Breast epithelium (tissue), 3 donors: ENCODE measurements around the gene ECSIT.

Experiments used
- POLR2A ChIP-seq: fragments of 450-650 bp; IDR thresholded peaks from one replicate; pipeline ENCODE4 v1.6.1; 2016; ENCODE audit warnings: antibody characterized with exemption, mild to moderate bottlenecking, moderate library complexity
- POLR2AphosphoS5 ChIP-seq, 3 donors: sonication (generic); formaldehyde crosslinking; IDR thresholded peaks; one replicate each; pipeline ENCODE4 v1.6.1; 2017; ENCODE audit warnings: antibody characterized with exemption in 3 of 3
- TF ChIP-seq, protein P1 (sequence below), 3 donors: fragments of 450-650 bp; IDR thresholded peaks; one replicate each; pipeline ENCODE4 v1.5.1; 2016 to 2017; ENCODE audit warnings: antibody characterized with exemption in 3 of 3, mild to moderate bottlenecking in 3 of 3, moderate library complexity in 3 of 3

DNA sequence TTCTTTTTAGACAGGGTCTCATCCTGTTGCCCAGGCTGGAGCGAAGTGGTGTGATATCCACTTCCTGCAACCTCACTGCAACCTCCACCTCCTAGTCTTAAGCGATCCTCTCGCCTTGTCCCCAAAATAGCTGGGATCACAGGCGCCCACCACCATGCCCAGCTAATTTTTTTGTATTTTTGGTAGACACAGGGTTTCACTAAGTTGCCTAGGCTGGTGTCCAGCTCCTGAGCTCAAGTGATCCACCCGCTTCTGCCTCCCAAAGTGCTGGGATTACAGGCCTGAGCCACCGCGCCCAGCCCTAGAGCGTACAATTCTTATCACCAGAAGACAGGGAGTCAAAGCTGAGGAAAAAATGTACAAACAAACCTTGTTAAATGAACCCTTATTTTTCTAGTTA lies 34.6 kb upstream of the ECSIT start:
- TF ChIP-seq, protein P1, sequence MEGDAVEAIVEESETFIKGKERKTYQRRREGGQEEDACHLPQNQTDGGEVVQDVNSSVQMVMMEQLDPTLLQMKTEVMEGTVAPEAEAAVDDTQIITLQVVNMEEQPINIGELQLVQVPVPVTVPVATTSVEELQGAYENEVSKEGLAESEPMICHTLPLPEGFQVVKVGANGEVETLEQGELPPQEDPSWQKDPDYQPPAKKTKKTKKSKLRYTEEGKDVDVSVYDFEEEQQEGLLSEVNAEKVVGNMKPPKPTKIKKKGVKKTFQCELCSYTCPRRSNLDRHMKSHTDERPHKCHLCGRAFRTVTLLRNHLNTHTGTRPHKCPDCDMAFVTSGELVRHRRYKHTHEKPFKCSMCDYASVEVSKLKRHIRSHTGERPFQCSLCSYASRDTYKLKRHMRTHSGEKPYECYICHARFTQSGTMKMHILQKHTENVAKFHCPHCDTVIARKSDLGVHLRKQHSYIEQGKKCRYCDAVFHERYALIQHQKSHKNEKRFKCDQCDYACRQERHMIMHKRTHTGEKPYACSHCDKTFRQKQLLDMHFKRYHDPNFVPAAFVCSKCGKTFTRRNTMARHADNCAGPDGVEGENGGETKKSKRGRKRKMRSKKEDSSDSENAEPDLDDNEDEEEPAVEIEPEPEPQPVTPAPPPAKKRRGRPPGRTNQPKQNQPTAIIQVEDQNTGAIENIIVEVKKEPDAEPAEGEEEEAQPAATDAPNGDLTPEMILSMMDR (IDR thresholded peaks at IDR 0.05), result no peak
- no peak for TF ChIP-seq POLR2A
- no peak for TF ChIP-seq POLR2AphosphoS5 (IDR thresholded peaks at IDR 0.05)
